ENCODE results near the gene SAMD4B.

DNA sequence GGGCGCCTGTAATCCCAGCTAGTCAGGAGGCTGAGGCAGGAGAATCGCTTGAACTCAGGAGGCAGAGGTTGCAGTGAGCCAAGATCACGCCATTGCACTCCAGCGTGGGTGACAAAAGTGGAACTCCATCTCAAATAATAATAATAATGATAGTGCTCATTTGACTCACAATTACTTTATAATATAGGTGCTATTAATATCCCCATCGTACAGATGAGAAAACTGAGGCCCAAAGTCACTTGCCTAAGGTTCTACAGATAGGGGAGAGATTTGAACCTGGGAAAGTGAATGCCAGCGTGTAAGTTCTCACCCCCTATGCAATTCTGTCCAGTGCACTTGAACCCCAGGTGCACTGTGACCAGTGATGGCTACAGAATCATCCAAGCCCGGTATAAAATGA lies 12.3 kb upstream of the SAMD4B start:
- TF ChIP-seq, protein P1, sequence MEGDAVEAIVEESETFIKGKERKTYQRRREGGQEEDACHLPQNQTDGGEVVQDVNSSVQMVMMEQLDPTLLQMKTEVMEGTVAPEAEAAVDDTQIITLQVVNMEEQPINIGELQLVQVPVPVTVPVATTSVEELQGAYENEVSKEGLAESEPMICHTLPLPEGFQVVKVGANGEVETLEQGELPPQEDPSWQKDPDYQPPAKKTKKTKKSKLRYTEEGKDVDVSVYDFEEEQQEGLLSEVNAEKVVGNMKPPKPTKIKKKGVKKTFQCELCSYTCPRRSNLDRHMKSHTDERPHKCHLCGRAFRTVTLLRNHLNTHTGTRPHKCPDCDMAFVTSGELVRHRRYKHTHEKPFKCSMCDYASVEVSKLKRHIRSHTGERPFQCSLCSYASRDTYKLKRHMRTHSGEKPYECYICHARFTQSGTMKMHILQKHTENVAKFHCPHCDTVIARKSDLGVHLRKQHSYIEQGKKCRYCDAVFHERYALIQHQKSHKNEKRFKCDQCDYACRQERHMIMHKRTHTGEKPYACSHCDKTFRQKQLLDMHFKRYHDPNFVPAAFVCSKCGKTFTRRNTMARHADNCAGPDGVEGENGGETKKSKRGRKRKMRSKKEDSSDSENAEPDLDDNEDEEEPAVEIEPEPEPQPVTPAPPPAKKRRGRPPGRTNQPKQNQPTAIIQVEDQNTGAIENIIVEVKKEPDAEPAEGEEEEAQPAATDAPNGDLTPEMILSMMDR (IDR thresholded peaks at IDR 0.05), result no peak
- no peak for TF ChIP-seq EP300 (IDR thresholded peaks at IDR 0.05)
